GM19372 (cell line): ENCODE measurements around the gene FSTL4.

Experiments used
- ATAC-seq: cut with Tn5 transposase; IDR thresholded peaks from one replicate; pipeline ENCODE4 v1.9.1; 2021; ENCODE audit warnings: mild to moderate bottlenecking, low read depth, moderate library complexity; ENCODE audit not compliant: unreplicated experiment

The FSTL4 gene

GRCh38 chr5:133332439-133333024, 279.8 kb downstream of the FSTL4 start:
- no peak for ATAC-seq

GRCh38 chr5:133331941-133332340, 280.4 kb downstream of the FSTL4 start:
- no peak for ATAC-seq

GRCh38 chr5:133330956-133331355, 281.4 kb downstream of the FSTL4 start:
- no peak for ATAC-seq

GRCh38 chr5:133328800-133329199, 283.5 kb downstream of the FSTL4 start:
- ATAC-seq, result no peak

- no peak for ATAC-seq
These were observed 284.4 kb downstream of the FSTL4 start for GRCh38 chr5:133327946-133328401.

- ATAC-seq, result no peak
These were observed 286.0 kb downstream of the FSTL4 start for GRCh38 chr5:133326361-133326760.

GRCh38 chr5:133325864-133326263, 286.5 kb downstream of the FSTL4 start:
- no peak for ATAC-seq

- no peak for ATAC-seq
These were observed 287.4 kb downstream of the FSTL4 start for GRCh38 chr5:133324926-133325325.

GRCh38 chr5:133323494-133324457, 288.6 kb downstream of the FSTL4 start:
- no peak for ATAC-seq

GRCh38 chr5:133322743-133323142, 289.6 kb downstream of the FSTL4 start:
- no peak for ATAC-seq

- ATAC-seq, result no peak
These were observed 290.4 kb downstream of the FSTL4 start for GRCh38 chr5:133321833-133322420.

GRCh38 chr5:133321286-133321832, 291.0 kb downstream of the FSTL4 start:
- ATAC-seq, result no peak

GRCh38 chr5:133319905-133320520, 292.3 kb downstream of the FSTL4 start:
- no peak for ATAC-seq

GRCh38 chr5:133319244-133319643, 293.1 kb downstream of the FSTL4 start:
- ATAC-seq, result no peak

GRCh38 chr5:133317558-133317957, 294.8 kb downstream of the FSTL4 start:
- ATAC-seq, result no peak

GRCh38 chr5:133316346-133317343, 295.7 kb downstream of the FSTL4 start:
- ATAC-seq, result no peak

GRCh38 chr5:133314086-133314485, 298.3 kb downstream of the FSTL4 start:
- ATAC-seq, result no peak

GRCh38 chr5:133311176-133311575, 301.2 kb downstream of the FSTL4 start:
- ATAC-seq, result no peak

- ATAC-seq, result no peak
These were observed 302.2 kb downstream of the FSTL4 start for GRCh38 chr5:133309984-133310621.
